Frontal cortex (tissue), 4 donors: Measurements from ENCODE around the gene PCSK6. TPM values are rescaled to one million over a fixed set of nuclear protein-coding genes. Genes with fewer than 3 reads are reported as not detected.

ENCODE experiments used
- DNase-seq, 2 donors: peaks; one replicate each; pipeline ENCODE4 v3.0.0; 2012; ENCODE audit warnings: low spot score in 2 of 2
- FAIRE-seq: peaks from 2 replicates; lab custom pipeline; 2012; peaks lifted over from hg19 to GRCh38; lab: Jason Lieb, UNC
- total RNA-seq: library from RNA; depleted of rRNA; stranded (reverse); fragments of >200 nt; gene quantifications from one replicate; pipeline ENCODE4 v1.2.3, GENCODE V29; 2014
- donor health status: control.
- donor health status: control.
- donor health status: control.

The PCSK6 gene
- total RNA-seq = 18.3 TPM

DNA sequence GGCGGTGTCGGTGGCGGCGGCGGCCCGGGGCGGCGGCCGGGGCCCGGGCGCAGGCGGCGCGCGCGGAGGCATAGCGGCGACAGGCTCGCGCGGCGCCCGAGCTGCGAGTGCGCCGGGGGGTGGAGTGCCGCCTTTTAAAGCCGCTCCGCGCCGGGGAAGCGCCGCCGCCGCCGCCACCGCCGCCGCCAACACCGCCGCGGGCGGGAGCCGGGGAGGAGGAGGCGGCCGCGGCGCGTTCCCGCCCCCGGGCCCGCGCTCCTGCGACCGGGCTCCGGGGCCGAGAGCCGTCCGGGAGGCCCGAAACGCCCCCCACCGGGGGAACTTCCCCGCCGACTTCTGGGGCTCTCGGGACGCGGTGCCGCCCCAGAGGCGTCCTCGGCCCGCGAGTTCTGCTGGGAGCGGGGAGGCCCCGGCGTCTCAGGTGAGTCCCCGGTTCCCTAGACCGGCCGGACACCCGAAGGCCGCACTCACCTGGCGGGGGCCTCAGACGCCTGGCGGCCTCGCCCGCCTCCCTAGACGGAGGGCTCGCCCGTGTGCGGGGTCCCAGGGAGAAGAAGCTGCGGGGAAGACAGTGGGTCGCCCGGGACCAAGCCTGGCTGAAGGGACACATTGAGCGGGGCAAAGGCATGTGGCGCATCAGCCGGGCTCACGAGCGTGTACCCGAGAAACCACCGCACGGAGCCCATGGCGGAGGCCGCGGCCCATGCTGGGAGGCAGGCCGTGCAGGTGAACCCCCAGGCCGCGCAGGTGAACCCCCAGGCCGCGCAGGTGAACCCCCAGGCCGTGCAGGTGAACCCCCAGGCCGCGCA is at the start of gene PCSK6:
Gene PCSK6 (minus strand): TSS at position 109 of the 809 bp plus-strand sequence. CDS start 37 bp downstream, at position 72.
- DNase-seq (peak; percentile 74 to 90), FAIRE-seq (no peak)

DNA sequence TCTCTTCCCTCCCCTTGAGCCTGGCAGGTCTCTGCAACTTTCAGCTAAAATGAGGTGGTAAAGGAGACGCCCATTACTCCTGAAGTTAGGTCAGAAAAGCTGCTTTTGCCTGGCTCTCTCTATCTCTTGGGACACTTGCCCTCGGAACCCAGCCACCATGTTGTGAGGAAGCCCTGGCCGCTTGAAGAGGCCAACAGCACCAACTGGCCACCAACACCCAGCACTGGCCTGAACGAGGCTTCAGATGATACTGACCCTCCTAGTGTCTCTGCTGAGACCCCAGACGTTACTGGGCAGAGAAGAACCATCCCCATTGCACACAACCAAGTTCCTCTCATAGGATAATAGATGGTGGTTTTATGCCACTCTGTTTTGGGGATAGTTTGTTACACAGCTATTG is 49.5 kb upstream of the PCSK6 start:
- FAIRE-seq (no peak), DNase-seq (no peak)

- FAIRE-seq (no peak), DNase-seq (no peak)
Observed at GRCh38 chr15:101538177-101538576, 48.7 kb upstream of the PCSK6 start.

DNA sequence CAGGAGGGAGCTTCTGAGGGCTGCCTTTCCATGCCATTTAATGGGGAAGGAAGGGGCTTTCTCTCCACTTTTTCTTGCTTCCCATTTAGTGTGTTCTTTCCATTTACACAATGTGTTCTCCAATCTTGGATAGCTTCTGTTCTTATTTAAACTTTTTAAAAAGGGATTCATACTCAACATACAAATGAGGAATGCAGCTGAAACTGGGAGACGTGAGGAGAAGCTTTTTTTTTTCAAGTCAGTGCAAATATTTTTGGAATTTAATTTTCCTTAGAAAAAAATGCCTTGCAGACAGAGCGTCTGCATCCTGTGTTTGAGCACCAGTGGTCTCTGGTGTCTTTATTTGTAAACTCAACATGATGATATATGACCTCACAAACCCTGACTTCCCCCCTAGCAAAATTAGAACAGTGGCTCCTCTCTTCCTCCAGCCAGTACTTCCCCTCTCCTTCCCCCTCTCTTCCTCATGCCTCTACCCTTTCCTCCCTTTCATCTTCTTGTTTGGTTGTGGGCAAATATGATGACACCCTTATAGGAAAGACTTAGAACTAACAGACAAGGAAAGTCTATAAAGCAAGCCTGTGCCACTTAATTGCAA is 48.1 kb upstream of the PCSK6 start:
- no peak for FAIRE-seq
- DNase-seq = no peak

DNA sequence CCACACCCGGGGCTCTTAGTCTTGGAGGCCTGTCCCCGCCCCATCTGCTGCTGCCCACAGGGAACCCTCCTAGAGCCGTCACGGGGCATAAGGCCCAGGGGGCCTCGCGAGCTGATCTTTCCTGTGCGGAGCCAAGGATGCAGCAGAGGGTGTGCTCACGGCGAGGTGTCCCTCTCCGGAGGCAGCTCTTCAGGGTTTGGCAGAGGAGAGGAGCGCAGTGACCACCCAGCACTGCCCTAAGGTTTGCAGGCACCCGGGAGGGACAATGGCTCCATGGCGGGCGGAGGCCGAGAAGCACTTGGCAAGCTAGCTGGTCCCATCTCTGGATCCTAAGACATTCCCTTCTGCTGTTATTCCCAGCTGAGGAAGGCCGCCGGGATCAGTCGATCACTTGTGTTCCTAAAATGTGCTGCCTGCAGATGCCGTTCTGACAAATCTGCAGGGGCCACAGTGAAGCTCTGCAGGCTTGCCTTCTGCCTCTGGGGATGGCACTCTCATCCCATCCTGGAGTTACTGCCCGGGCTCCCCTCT is 47.4 kb upstream of the PCSK6 start:
- DNase-seq (no peak), FAIRE-seq (no peak)

- FAIRE-seq = no peak
- no peak for DNase-seq
Observed at GRCh38 chr15:101536166-101536874, 46.8 kb upstream of the PCSK6 start.

DNA sequence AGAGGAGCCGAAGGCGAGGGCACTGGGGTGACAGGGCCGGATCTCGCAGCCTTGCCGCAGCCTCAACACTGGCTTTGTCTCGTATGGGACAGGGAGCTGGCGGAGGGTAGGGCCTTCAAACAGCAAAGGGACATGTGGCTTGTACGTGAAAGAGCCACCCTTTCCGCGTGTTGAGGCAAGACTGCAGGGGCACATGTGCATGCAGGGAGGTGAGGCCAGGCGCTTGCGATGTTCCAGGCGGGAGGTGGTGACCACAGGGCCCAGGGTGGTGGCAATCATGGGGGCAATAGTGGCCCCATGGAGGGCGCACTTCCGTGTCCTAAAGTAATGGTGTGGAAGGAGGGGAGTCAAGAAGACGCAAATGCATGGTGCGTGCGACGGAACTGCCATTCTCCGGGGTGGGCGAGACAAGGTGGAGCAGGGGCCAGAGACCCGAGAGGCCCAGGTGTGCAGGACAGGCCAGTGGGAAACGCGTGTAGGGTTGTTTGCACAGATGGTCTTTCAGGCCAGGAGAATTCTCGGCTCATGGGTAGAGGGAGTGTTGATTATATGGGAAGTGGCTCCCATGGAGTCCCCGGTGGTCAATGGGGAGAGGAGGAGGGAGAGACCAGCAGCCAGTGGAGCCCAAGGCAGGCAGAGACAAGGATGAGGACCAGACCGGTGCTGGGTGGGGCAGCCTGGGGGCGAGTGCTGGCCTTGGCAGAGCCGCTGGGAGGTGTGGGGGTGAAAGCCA is 45.8 kb upstream of the PCSK6 start:
- FAIRE-seq (no peak), DNase-seq (no peak)

GRCh38 chr15:101534376-101534970 is 45.0 kb upstream of the PCSK6 start:
- DNase-seq (no peak), FAIRE-seq (no peak)

DNA sequence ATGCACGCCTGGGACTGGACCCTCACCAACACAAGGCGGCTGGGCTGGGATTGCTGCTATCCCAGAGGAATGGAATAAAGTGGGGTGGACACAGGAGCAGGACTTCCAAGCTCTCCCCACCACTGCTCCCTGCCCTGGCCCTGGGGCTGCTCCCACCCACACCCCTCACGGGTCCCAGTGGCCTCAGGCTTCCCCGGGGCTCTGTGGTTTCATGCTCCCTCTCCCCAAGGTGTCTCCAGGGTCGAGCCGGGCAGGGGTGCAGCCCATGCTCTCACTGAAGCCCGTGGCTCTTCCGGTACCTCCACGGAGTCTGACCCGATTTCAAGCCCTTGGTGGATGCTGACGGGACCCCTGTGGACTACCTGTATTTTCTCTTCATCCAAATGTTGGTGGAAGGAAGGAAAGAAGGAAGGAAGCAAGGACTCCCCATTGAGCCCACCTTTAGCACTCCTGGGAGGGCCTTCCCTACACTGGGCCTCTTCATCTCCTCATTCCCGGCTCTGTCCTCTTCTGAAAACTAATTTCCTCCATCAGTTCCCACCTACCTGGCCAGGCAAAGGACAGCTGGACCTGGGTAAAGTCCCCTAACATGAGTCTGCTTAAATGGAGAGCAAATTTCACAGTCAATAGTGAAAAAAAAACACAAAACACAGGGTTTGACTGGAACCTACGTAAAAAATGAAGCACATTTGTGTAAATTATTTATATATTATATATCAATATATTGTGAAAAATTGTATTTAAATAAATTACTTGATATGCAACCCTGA is 44.0 kb upstream of the PCSK6 start:
- DNase-seq = no peak
- no peak for FAIRE-seq

- DNase-seq (no peak), FAIRE-seq (no peak)
Observed at GRCh38 chr15:101532865-101533264, 43.4 kb upstream of the PCSK6 start.

DNA sequence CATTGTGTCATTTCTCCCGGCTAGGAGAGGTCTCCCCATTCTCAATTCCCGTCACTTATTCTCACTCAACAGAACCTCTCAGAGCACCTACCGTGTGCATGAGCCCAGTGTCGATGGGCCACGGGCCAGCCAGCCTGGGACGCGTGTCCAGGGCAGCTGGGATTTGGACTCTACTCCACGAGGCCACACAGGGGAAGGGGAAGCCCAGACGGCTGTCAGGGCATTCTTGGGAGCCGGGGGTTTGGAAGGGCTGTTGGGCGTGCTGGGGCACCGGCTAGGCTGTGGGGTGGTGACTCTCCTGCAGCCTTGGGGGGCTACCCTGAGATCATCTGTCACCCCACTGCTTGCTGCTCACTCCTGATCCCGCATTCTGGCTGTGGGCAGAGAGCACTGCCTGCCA is 41.7 kb upstream of the PCSK6 start:
- FAIRE-seq = no peak
- no peak for DNase-seq

GRCh38 chr15:101530224-101530958 is 40.9 kb upstream of the PCSK6 start:
- FAIRE-seq = no peak
- DNase-seq = no peak

DNA sequence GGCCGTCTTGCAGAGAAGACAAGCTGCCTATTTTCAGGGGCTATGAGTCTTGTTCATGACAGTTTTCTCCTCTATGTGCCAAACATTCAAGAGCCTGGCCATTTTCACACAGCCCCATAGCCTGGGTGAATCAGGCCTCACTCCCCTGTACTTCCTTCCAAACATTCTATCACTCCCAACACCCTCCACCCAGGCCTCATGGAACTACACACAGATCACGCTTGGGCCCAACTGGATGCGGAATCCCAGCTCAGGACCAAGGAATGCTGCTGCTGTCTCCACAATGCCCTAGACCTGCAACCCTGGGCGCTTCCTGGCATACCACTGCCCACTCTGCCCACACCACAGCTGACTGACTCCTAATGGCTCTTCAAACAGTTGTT is 39.4 kb upstream of the PCSK6 start:
- no peak for FAIRE-seq

GRCh38 chr15:101528108-101528916 is 38.8 kb upstream of the PCSK6 start:
- no peak for DNase-seq
- FAIRE-seq = no peak

More for the DNA sequence above, 39.4 kb upstream of the PCSK6 start:
- DNase-seq = no peak

GRCh38 chr15:101526890-101527289 is 37.4 kb upstream of the PCSK6 start:
- DNase-seq (no peak), FAIRE-seq (no peak)

GRCh38 chr15:101526442-101526841 is 36.9 kb upstream of the PCSK6 start:
- no peak for FAIRE-seq
- DNase-seq = no peak

GRCh38 chr15:101526021-101526420 is 36.5 kb upstream of the PCSK6 start:
- no peak for FAIRE-seq

More at GRCh38 chr15:101526021-101526420, 36.5 kb upstream of the PCSK6 start:
- DNase-seq = no peak
